H1 (cell line): ENCODE results near the gene AHRR. TPM values are rescaled to one million over a fixed set of nuclear protein-coding genes. Genes with fewer than 3 reads are reported as not detected.
"Not testable (repeated sequence)": the region's sequence is repeated elsewhere in the genome, so short reads cannot be mapped to it uniquely, and the experiment has no call there.

Experiments used
- CTCF ChIA-PET: fragments of 300-600 bp; sonication (Branson Sonifier 250); formaldehyde crosslinking; loops from one replicate; lab custom pipeline; 2021; ENCODE audit not compliant: partially characterized antibody; lab: Charles Lee
- POLR2A ChIA-PET: fragments of 300-600 bp; sonication (Branson Sonifier 250); formaldehyde crosslinking; loops from one replicate; lab custom pipeline; 2021; ENCODE audit warnings: inconsistent platforms; ENCODE audit not compliant: partially characterized antibody; lab: Charles Lee
- DNase-seq, 2 experiments: peaks; one replicate each; pipeline versions ENCODE4 v3.0.0 to v3.0.0-alpha.2; 2010 to 2022; ENCODE audit warnings: low spot score in 2 of 2, low read depth in 1 of 2, mixed read lengths in 1 of 2
- FAIRE-seq: peaks from 2 replicates; lab custom pipeline; 2011; peaks lifted over from hg19 to GRCh38; lab: Jason Lieb, UNC
- H2AFZ ChIP-seq: 2 replicates; pipeline ENCODE4 v1.8.1; 2012; ENCODE audit warnings: low read length, inconsistent platforms
- H2AK5ac ChIP-seq: 2 replicates; pipeline ENCODE4 v1.6.1; 2013; ENCODE audit warnings: low read depth, low read length
- H2BK120ac ChIP-seq: replicated peaks from 2 replicates; pipeline ENCODE3; 2013; ENCODE audit warnings: low read depth, low read length, inconsistent platforms
- H2BK12ac ChIP-seq: 2 replicates; pipeline ENCODE4 v1.6.1; 2013; ENCODE audit warnings: low read depth, low read length
- H2BK15ac ChIP-seq: 2 replicates; pipeline ENCODE4 v1.6.1; 2013; ENCODE audit warnings: low read length
- H2BK20ac ChIP-seq: 2 replicates; pipeline ENCODE4 v1.6.1; 2013; ENCODE audit warnings: low read length
- H2BK5ac ChIP-seq: 2 replicates; pipeline ENCODE4 v1.6.1; 2013; ENCODE audit warnings: low read depth, low read length
- H3K14ac ChIP-seq: 2 replicates; pipeline ENCODE4 v1.6.1; 2013; ENCODE audit warnings: inconsistent platforms; ENCODE audit not compliant: insufficient read length
- H3K18ac ChIP-seq: 2 replicates; pipeline ENCODE4 v1.6.1; 2013; ENCODE audit warnings: low read length; ENCODE audit errors: extremely low read depth
- H3K23ac ChIP-seq: 2 replicates; pipeline ENCODE4 v1.6.1; 2013; ENCODE audit warnings: inconsistent platforms; ENCODE audit not compliant: insufficient read length
- H3K23me2 ChIP-seq: 2 replicates; pipeline ENCODE4 v1.6.1; 2013; ENCODE audit warnings: low read depth, low read length
- H3K27ac ChIP-seq: 2 replicates; pipeline ENCODE4 v1.6.1; 2011; ENCODE audit warnings: low read depth, low read length, inconsistent platforms
- H3K27me3 ChIP-seq, 4 experiments: replicated peaks in 1 of 4; 1 replicate in 1 of 4; 2 replicates in 3 of 4; pipeline versions ENCODE4 v1.6.1 to v1.8.1; 2011 to 2013; ENCODE audit warnings: low read length in 3 of 4, mild to moderate bottlenecking in 3 of 4, inconsistent platforms in 2 of 4, mixed read lengths in 2 of 4, moderate library complexity in 1 of 4; ENCODE audit not compliant: control insufficient read depth in 3 of 4, insufficient read depth in 3 of 4; ENCODE audit errors: extremely low read depth in 1 of 4
- H3K36me3 ChIP-seq, 4 experiments: 2 replicates each; pipeline versions ENCODE4 v1.6.1 to v1.8.1; 2011 to 2013; ENCODE audit warnings: mild to moderate bottlenecking in 4 of 4, low read length in 3 of 4, moderate library complexity in 2 of 4, control low read depth in 1 of 4, inconsistent platforms in 1 of 4; ENCODE audit not compliant: insufficient read depth in 4 of 4, control insufficient read depth in 2 of 4
- H3K4ac ChIP-seq: replicated peaks from 2 replicates; pipeline ENCODE3; 2013; ENCODE audit warnings: low read length, low read depth, mixed read lengths, inconsistent platforms; ENCODE audit not compliant: insufficient read length
- H3K4me1 ChIP-seq, 4 experiments: replicated peaks in 1 of 4; 1 replicate in 1 of 4; 2 replicates in 3 of 4; pipeline versions ENCODE4 v1.6.1 to v1.8.1; 2011 to 2013; ENCODE audit warnings: low read length in 3 of 4, inconsistent platforms in 2 of 4, mixed read lengths in 1 of 4; ENCODE audit not compliant: insufficient read depth in 4 of 4, control insufficient read depth in 3 of 4
- H3K4me2 ChIP-seq, 2 experiments: 2 replicates each; pipeline versions ENCODE4 v1.6.1 to v1.8.1; 2011 to 2013; ENCODE audit warnings: low read depth in 2 of 2, low read length in 2 of 2, control low read depth in 1 of 2, inconsistent platforms in 1 of 2, mild to moderate bottlenecking in 1 of 2; ENCODE audit not compliant: insufficient read depth in 1 of 2
- H3K4me3 ChIP-seq, 4 experiments: fragments of 200-600, 300-600 bp in 1 of 4; sonication (generic), shearing (Covaris generic), sonication (Bioruptor Twin) in 1 of 4; 2 replicates each; pipeline versions ENCODE4 v1.5.1 to v1.8.1; 2011 to 2016; ENCODE audit warnings: low read length in 4 of 4, low read depth in 3 of 4, control low read depth in 2 of 4, inconsistent platforms in 2 of 4, mild to moderate bottlenecking in 2 of 4, mixed read lengths in 1 of 4, moderate library complexity in 1 of 4; ENCODE audit not compliant: insufficient read depth in 2 of 4; ENCODE audit errors: extremely low read depth in 1 of 4
- H3K56ac ChIP-seq: replicated peaks from 2 replicates; pipeline ENCODE3; 2013; ENCODE audit warnings: low read depth, mild to moderate bottlenecking, mixed read lengths, low read length, inconsistent platforms; ENCODE audit not compliant: insufficient read length
- H3K79me1 ChIP-seq: 2 replicates; pipeline ENCODE4 v1.6.1; 2013; ENCODE audit warnings: low read depth, low read length, control low read depth
- H3K79me2 ChIP-seq, 2 experiments: 2 replicates each; pipeline versions ENCODE4 v1.6.1 to v1.8.1; 2012 to 2013; ENCODE audit warnings: low read length in 2 of 2, mild to moderate bottlenecking in 2 of 2, inconsistent platforms in 1 of 2; ENCODE audit not compliant: insufficient read depth in 2 of 2, control insufficient read depth in 1 of 2
- H3K9ac ChIP-seq, 4 experiments: replicated peaks in 1 of 4; 1 replicate in 1 of 4; 2 replicates in 3 of 4; pipeline versions ENCODE4 v1.6.1 to v1.8.1; 2011 to 2013; ENCODE audit warnings: low read depth in 3 of 4, low read length in 3 of 4, control low read depth in 2 of 4, mild to moderate bottlenecking in 2 of 4, moderate library complexity in 2 of 4, inconsistent platforms in 1 of 4; ENCODE audit errors: extremely low read depth in 1 of 4
- H3K9me3 ChIP-seq, 2 experiments: 2 replicates each; pipeline versions ENCODE4 v1.6.1 to v1.8.1; 2012 to 2013; ENCODE audit warnings: mild to moderate bottlenecking in 2 of 2, moderate library complexity in 2 of 2, control low read depth in 1 of 2, inconsistent platforms in 1 of 2, low read depth in 1 of 2, low read length in 1 of 2, mixed read lengths in 1 of 2; ENCODE audit not compliant: insufficient read depth in 2 of 2
- H4K20me1 ChIP-seq, 2 experiments: replicated peaks in 1 of 2; 2 replicates each; pipeline versions ENCODE3 to v1.8.1; 2011 to 2013; ENCODE audit warnings: inconsistent platforms in 2 of 2, low read length in 2 of 2, mild to moderate bottlenecking in 1 of 2; ENCODE audit not compliant: insufficient read depth in 2 of 2, control insufficient read depth in 1 of 2
- H4K5ac ChIP-seq: 2 replicates; pipeline ENCODE4 v1.6.1; 2013; ENCODE audit warnings: low read length, low read depth, mixed read lengths, inconsistent platforms; ENCODE audit not compliant: insufficient read length
- H4K8ac ChIP-seq: 2 replicates; pipeline ENCODE4 v1.8.0; 2013; ENCODE audit warnings: mild to moderate bottlenecking, moderate library complexity, low read length, inconsistent platforms; ENCODE audit not compliant: insufficient read depth; ENCODE audit errors: extremely low read depth
- H4K91ac ChIP-seq: replicated peaks from 2 replicates; pipeline ENCODE3; 2013; ENCODE audit warnings: low read length, mixed read lengths, inconsistent platforms; ENCODE audit not compliant: insufficient read length
- WGBS, 2 experiments: shearing (Covaris generic) in 1 of 2; methylation state at CpG; one replicate each; pipeline versions ENCODE4 v1.1.6 to v1.1.7; 2013 to 2015; ENCODE audit warnings: low lambda C conversion rate in 2 of 2, mixed read lengths in 2 of 2, inconsistent platforms in 1 of 2, low coverage in 1 of 2, missing lambda C conversion rate in 1 of 2; ENCODE audit not compliant: insufficient replicate concordance in 2 of 2, insufficient coverage in 1 of 2, insufficient read length in 1 of 2; ENCODE audit errors: extremely low coverage in 1 of 2, missing lambda C conversion rate in 1 of 2; 5-methylcytosine and 5-hydroxymethylcytosine counted together
- polyA plus RNA-seq, 7 experiments: library from polyadenylated mRNA; depleted of rRNA in 3 of 7; stranded (reverse) in 5 of 7; unstranded in 2 of 7; fragments of >200 nt in 5 of 7; fragments of 200-250 nt in 2 of 7; gene quantifications; 1 replicate in 5 of 7; 2 replicates in 1 of 7; 4 replicates in 1 of 7; pipeline versions ENCODE4 v1.2.1 to v1.2.3, GENCODE V29; 2011 to 2013; ENCODE audit warnings: missing spikeins in 2 of 7, mixed read lengths in 2 of 7
- total RNA-seq: library from RNA; stranded (reverse); fragmentation: NEBNext Ultra II Directional; extraction: Animal tissue kit (Norgen Biotek cat#: 25700); gene quantifications from 2 replicates; pipeline ENCODE4 v1.2.1, GENCODE V29; 2021

The AHRR gene
- total and polyA plus RNA-seq, 2 of the 8 experiments (the other 6 are each of a cell fraction or from before 2014, with no cell fraction given): 0.41 to 0.80 TPM

DNA sequence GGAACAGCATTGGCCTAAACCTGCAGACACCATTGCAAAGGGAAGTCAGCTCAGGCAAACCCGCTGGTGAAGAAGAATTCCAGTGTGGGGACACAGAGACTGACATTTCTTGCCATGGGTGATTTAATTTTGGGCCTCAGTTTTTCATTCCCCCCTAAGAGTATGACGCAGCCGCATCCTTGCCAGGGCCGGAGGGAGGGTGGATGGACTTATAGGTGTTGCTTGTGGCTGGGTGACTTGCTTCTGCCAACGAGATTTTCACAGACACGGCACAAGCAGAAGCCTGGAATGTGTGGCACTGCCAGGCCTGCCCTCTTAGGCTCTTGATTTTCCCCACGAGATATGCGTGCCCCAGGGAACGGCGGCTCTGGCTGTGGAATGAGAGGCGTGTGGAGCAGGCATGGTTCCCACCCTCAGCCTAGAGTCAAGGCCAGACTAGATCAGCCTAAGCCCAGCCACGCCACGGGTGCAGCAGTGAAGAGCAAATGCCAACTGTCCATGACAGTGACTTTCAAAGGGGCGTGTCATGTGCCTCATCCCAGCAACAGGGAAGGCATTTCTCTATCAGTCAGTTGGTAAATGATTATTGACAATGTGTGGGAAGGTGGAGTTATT, 42.4 kb upstream of the AHRR start:
- H3K23me2 ChIP-seq, H4K5ac ChIP-seq, H3K4ac ChIP-seq, H3K27ac ChIP-seq, H2AK5ac ChIP-seq, POLR2A ChIA-PET, H3K4me3 ChIP-seq, H3K9ac ChIP-seq, H4K91ac ChIP-seq, H2BK12ac ChIP-seq, H4K20me1 ChIP-seq, H2AFZ ChIP-seq, H3K56ac ChIP-seq, DNase-seq, H2BK5ac ChIP-seq, H3K18ac ChIP-seq, FAIRE-seq, H2BK20ac ChIP-seq, H3K4me2 ChIP-seq, H2BK15ac ChIP-seq, CTCF ChIA-PET, H3K23ac ChIP-seq, H3K14ac ChIP-seq, H4K8ac ChIP-seq, H2BK120ac ChIP-seq, H3K4me1 ChIP-seq, H3K27me3 ChIP-seq: not testable (repeated sequence)
- 82% methylated on average over 14 of the region's 14 CpGs; no CpG with 5 or more reads in 1 of the 2 experiments for WGBS, 2 experiments
- H3K9me3 ChIP-seq: peaks cover 14 to 18% of the 10 kb centered on the region in 2 experiments; a peak in 3 of 4 replicates
- peaks cover 2 to 15% (median 9%) of the 10 kb centered on the region in 4 experiments; a peak in 5 of 8 replicates for H3K36me3 ChIP-seq
- H3K79me2 ChIP-seq: peaks cover 4 to 67% of the 10 kb centered on the region in 2 experiments; a peak in 3 of 4 replicates
- peaks cover 14% of the 10 kb centered on the region for H3K79me1 ChIP-seq
